Panc1 (cell line): ENCODE measurements around the gene ADAMTS19. TPM values are rescaled to one million over a fixed set of nuclear protein-coding genes. Genes with fewer than 3 reads are reported as not detected.

Experiments
- ATAC-seq: fragments of 200-7000 bp; cut with Tn5 transposase; 2 replicates; pipeline ENCODE4 v1.9.1; 2020; ENCODE audit warnings: mild to moderate bottlenecking, moderate library complexity
- BruUV-seq: library from RNA; stranded (reverse); fragments of 400-500 nt; replicated peaks from 2 replicates; lab custom pipeline; 2021; lab: Mats Ljungman, UMichigan
- CTCF ChIA-PET: fragments of 300-600 bp; sonication (Branson Sonifier 250); formaldehyde crosslinking; loops from one replicate; lab custom pipeline; 2022; ENCODE audit warnings: antibody characterized with exemption; lab: Charles Lee
- POLR2A ChIA-PET: fragments of 300-600 bp; sonication (Branson Sonifier 250); formaldehyde crosslinking; loops from one replicate; lab custom pipeline; 2022; ENCODE audit warnings: antibody characterized with exemption; lab: Charles Lee
- DNase-seq: peaks from one replicate; pipeline ENCODE4 v3.0.0-alpha.2; 2010; ENCODE audit warnings: low read depth, low spot score
- H3K27ac ChIP-seq: 2 replicates; pipeline ENCODE4 v1.5.1; 2011; ENCODE audit warnings: mild to moderate bottlenecking, low read length, inconsistent platforms
- H3K27me3 ChIP-seq: fragments of 200-500 bp; sonication (Bioruptor generic); 2 replicates; pipeline ENCODE4 v1.6.0; 2014; ENCODE audit warnings: low read length, inconsistent platforms; ENCODE audit not compliant: control insufficient read depth, insufficient read depth
- H3K36me3 ChIP-seq: fragments of 200-500 bp; sonication (Bioruptor generic); 2 replicates; pipeline ENCODE4 v1.5.1; 2014; ENCODE audit warnings: inconsistent platforms, mild to moderate bottlenecking, low read length, moderate library complexity; ENCODE audit not compliant: control insufficient read depth, insufficient read depth
- H3K4me1 ChIP-seq: 2 replicates; pipeline ENCODE4 v1.5.1; 2011; ENCODE audit warnings: inconsistent platforms, mild to moderate bottlenecking, low read length, moderate library complexity; ENCODE audit not compliant: control insufficient read depth, insufficient read depth
- H3K4me3 ChIP-seq, 2 experiments: 2 replicates each; pipeline ENCODE4 v1.5.1; 2011 to 2012; ENCODE audit warnings: low read depth in 2 of 2, low read length in 2 of 2, mild to moderate bottlenecking in 2 of 2, inconsistent platforms in 1 of 2, moderate library complexity in 1 of 2
- H3K9me3 ChIP-seq: fragments of 200-500 bp; sonication (Bioruptor generic); 2 replicates; pipeline ENCODE4 v1.5.1; 2014; ENCODE audit warnings: low read depth, mild to moderate bottlenecking, inconsistent platforms, low read length, moderate library complexity; ENCODE audit not compliant: control insufficient read depth, insufficient read depth
- CTCF ChIP-seq: fragments of 450-650 bp; IDR thresholded peaks from 2 replicates; pipeline ENCODE4 v1.5.1; 2017; ENCODE audit warnings: mild to moderate bottlenecking
- POLR2AphosphoS5 ChIP-seq: IDR thresholded peaks from 2 replicates; pipeline ENCODE4 v1.6.1; 2012; ENCODE audit warnings: mild to moderate bottlenecking, low read depth, low read length, moderate library complexity
- REST ChIP-seq, 2 experiments: IDR thresholded peaks; 2 replicates each; pipeline ENCODE4 v1.6.1; 2011 to 2012; ENCODE audit warnings: low read depth in 2 of 2, control low read depth in 1 of 2, low read length in 1 of 2, mild to moderate bottlenecking in 1 of 2, moderate library complexity in 1 of 2; ENCODE audit not compliant: insufficient read depth in 1 of 2
- SIN3A ChIP-seq: IDR thresholded peaks from 2 replicates; pipeline ENCODE4 v1.6.1; 2012; ENCODE audit warnings: low read depth, mild to moderate bottlenecking, low read length, moderate library complexity, borderline replicate concordance; ENCODE audit not compliant: insufficient read depth
- TCF7L2 ChIP-seq: IDR thresholded peaks from 2 replicates; pipeline ENCODE4 v1.6.1; 2011; ENCODE audit warnings: mild to moderate bottlenecking, low read depth, low read length, inconsistent platforms
- in situ Hi-C: cut with HindIII; loops from 2 replicates; pipeline ENCODE4 v1.10.0; 2016; ENCODE audit warnings: low sequenced_read_pairs, low pct_unique_long_range_greater_than_20kb
- intact Hi-C: fragments of 100-400 bp; cut with micrococcal nuclease; formaldehyde crosslinking; loops from one replicate; pipeline ENCODE4 v1.10.0; 2022; ENCODE audit not compliant: unreplicated experiment
- total RNA-seq: library from RNA; stranded (reverse); gene quantifications from one replicate; pipeline ENCODE4 v1.2.1, GENCODE V29; 2021; ENCODE audit not compliant: unreplicated experiment

Gene ADAMTS19
- total RNA-seq, 1 experiment from 2014 or later, result not detected

- no TSS peak for BruUV-seq
- ChIA-PET CTCF (no interaction called here), POLR2A (no interaction called here)
- Histone ChIP-seq H3K9me3 (no peaks in the 10 kb centered on the region), H3K4me1 (peaks cover 2% of the 10 kb centered on the region; the same call in 1 of the 2 replicates), H3K4me3 (peak overlapping the region in 1 of 2 experiments; percentile 35; a peak in 2 of 4 replicates), H3K27me3 (peaks cover 22% of the 10 kb centered on the region), H3K27ac (no peak overlapping the region), H3K36me3 (no peaks in the 10 kb centered on the region)
- intact Hi-C loops, result no loop called here
- TF ChIP-seq SIN3A, result no peak
- no peak for TF ChIP-seq TCF7L2
- TF ChIP-seq POLR2AphosphoS5, result no peak
- no peak for TF ChIP-seq REST (IDR thresholded peaks at IDR 0.05; ENCODE audit: insufficient read depth in 1 of 2, low read depth in 2 of 2, low read length in 1 of 2)
- no peak for TF ChIP-seq CTCF
- DNase-seq (no peak), ATAC-seq (no peak)
- in situ Hi-C loops, result no loop called here
Measured at GRCh38 chr5:129459450-129459776, 685 bp upstream of the ADAMTS19 start.

GRCh38 chr5:129460672-129460935 lies 506 bp downstream of the ADAMTS19 start:
- no peak for DNase-seq
- peaks cover 22% of the 10 kb centered on the region for H3K27me3 ChIP-seq

More at GRCh38 chr5:129460672-129460935, 506 bp downstream of the ADAMTS19 start:
- Histone ChIP-seq H3K9me3 (no peaks in the 10 kb centered on the region), H3K27ac (no peak overlapping the region), H3K4me3 (peak overlapping the region; percentile 26 to 50), H3K36me3 (no peaks in the 10 kb centered on the region), H3K4me1 (peaks cover 2% of the 10 kb centered on the region; the same call in 1 of the 2 replicates)
- no TSS peak for BruUV-seq
- CTCF ChIA-PET, result no interaction called here
- TF ChIP-seq TCF7L2 (no peak), POLR2AphosphoS5 (no peak), CTCF (no peak), SIN3A (no peak), REST (IDR thresholded peaks at IDR 0.05; ENCODE audit: insufficient read depth in 1 of 2, low read depth in 2 of 2, low read length in 1 of 2) (no peak)
- intact Hi-C loops, result no loop called here
- in situ Hi-C loops, result no loop called here
- ATAC-seq, result peak; percentile 42
- POLR2A ChIA-PET, result no interaction called here
